GM12872 (cell line): ENCODE results near the gene UGT2A3.

Experiments used
- CTCF ChIP-seq: IDR thresholded peaks from 3 replicates; pipeline ENCODE4 v1.5.1; 2011; ENCODE audit warnings: low read depth, mild to moderate bottlenecking, low read length, moderate library complexity; ENCODE audit not compliant: insufficient read depth

UGT2A3 gene

DNA sequence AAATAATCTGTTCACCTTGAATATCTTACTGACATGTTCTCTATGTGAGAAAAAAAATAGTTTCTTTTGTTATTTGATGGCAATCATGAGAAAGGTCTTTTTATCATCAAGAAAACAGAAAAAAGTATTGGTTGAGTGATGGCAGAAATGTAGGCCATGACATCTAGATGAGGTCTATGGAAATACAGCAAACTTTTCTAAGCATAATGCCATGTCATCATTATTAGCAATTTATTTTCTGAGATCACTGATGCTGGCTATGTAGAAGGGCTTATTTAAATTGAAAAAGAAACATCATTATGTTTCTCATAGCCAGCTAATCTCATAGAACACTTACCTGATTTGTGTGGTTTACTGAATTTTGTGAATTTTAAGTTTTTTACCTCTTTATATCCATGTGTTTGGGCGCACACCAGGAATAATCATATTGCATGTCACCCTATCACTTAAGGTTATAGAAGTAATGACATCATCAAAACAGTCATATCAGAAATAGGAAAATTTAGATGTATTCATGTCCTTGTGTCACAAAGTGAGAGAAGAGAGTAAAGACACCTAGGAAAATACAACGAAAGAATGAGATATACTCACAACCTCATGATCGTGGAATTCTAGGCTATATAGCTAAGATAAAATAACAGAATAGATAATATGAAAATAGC, 22.4 kb downstream of the UGT2A3 start:
- no peak for TF ChIP-seq CTCF

- TF ChIP-seq CTCF = no peak
Observed at GRCh38 chr4:68927165-68927564, 24.4 kb downstream of the UGT2A3 start.

- no peak for TF ChIP-seq CTCF
Observed at GRCh38 chr4:68921051-68921450, 30.6 kb downstream of the UGT2A3 start.

GRCh38 chr4:68917016-68917415, 34.6 kb downstream of the UGT2A3 start:
- TF ChIP-seq CTCF = no peak

GRCh38 chr4:68912807-68913206, 38.8 kb downstream of the UGT2A3 start:
- TF ChIP-seq CTCF = no peak

- no peak for TF ChIP-seq CTCF
Observed at GRCh38 chr4:68909385-68909784, 42.2 kb downstream of the UGT2A3 start.

GRCh38 chr4:68907788-68908700, 43.6 kb downstream of the UGT2A3 start:
- no peak for TF ChIP-seq CTCF
